HS-5 (cell line): Measurements from ENCODE around the gene PIWIL4.
"Not testable (repeated sequence)": the region's sequence is repeated elsewhere in the genome, so short reads cannot be mapped to it uniquely, and the experiment has no call there.

Source experiments
- DNase-seq: peaks from one replicate; pipeline ENCODE4 v3.0.0-alpha.2; 2012; ENCODE audit warnings: low read depth

Gene PIWIL4

GRCh38 chr11:94638301-94638901 is 71.2 kb downstream of the PIWIL4 start:
- no peak for DNase-seq

GRCh38 chr11:94638902-94639373 is 71.8 kb downstream of the PIWIL4 start:
- no peak for DNase-seq

- no peak for DNase-seq
These were observed 72.9 kb downstream of the PIWIL4 start for GRCh38 chr11:94639901-94640721.

GRCh38 chr11:94641167-94641761 is 74.1 kb downstream of the PIWIL4 start:
- DNase-seq = no peak

- DNase-seq = not testable (repeated sequence)
These were observed 76.0 kb downstream of the PIWIL4 start for GRCh38 chr11:94643186-94643585.

GRCh38 chr11:94647926-94648325 is 80.8 kb downstream of the PIWIL4 start:
- DNase-seq = no peak

GRCh38 chr11:94648789-94649188 is 81.6 kb downstream of the PIWIL4 start:
- DNase-seq = no peak

GRCh38 chr11:94649254-94649653 is 82.1 kb downstream of the PIWIL4 start:
- DNase-seq = no peak

- DNase-seq = no peak
These were observed 82.9 kb downstream of the PIWIL4 start for GRCh38 chr11:94649964-94650623.

- peak; percentile 55 for DNase-seq
These were observed 83.6 kb downstream of the PIWIL4 start for GRCh38 chr11:94650756-94651155.

- no peak for DNase-seq
These were observed 85.6 kb downstream of the PIWIL4 start for GRCh38 chr11:94652735-94653284.

GRCh38 chr11:94653561-94653960 is 86.4 kb downstream of the PIWIL4 start:
- no peak for DNase-seq

- no peak for DNase-seq
These were observed 87.0 kb downstream of the PIWIL4 start for GRCh38 chr11:94654201-94654600.

GRCh38 chr11:94655291-94655690 is 88.1 kb downstream of the PIWIL4 start:
- DNase-seq = no peak

- no peak for DNase-seq
These were observed 88.8 kb downstream of the PIWIL4 start for GRCh38 chr11:94655956-94656355.

GRCh38 chr11:94656968-94657367 is 89.8 kb downstream of the PIWIL4 start:
- DNase-seq = no peak

GRCh38 chr11:94657629-94658028 is 90.5 kb downstream of the PIWIL4 start:
- DNase-seq = no peak

GRCh38 chr11:94658386-94658785 is 91.2 kb downstream of the PIWIL4 start:
- no peak for DNase-seq

GRCh38 chr11:94658888-94659287 is 91.7 kb downstream of the PIWIL4 start:
- no peak for DNase-seq

GRCh38 chr11:94661444-94661843 is 94.3 kb downstream of the PIWIL4 start:
- no peak for DNase-seq

GRCh38 chr11:94662065-94662779 is 95.1 kb downstream of the PIWIL4 start:
- no peak for DNase-seq
